GM10847 (cell line): ENCODE measurements around the gene STRA6.

Experiments used
- POLR2A ChIP-seq: IDR thresholded peaks from 2 replicates; pipeline ENCODE4 v1.6.1; 2011; ENCODE audit not compliant: insufficient read length; ENCODE audit errors: extremely low read depth

STRA6 gene

GRCh38 chr15:74217907-74218885, 15.6 kb upstream of the STRA6 start:
- TF ChIP-seq POLR2A = no peak

GRCh38 chr15:74216949-74217348, 14.4 kb upstream of the STRA6 start:
- no peak for TF ChIP-seq POLR2A

- no peak for TF ChIP-seq POLR2A
Observed at GRCh38 chr15:74215958-74216357, 13.4 kb upstream of the STRA6 start.

- no peak for TF ChIP-seq POLR2A
Observed at GRCh38 chr15:74214324-74215021, 11.9 kb upstream of the STRA6 start.

DNA sequence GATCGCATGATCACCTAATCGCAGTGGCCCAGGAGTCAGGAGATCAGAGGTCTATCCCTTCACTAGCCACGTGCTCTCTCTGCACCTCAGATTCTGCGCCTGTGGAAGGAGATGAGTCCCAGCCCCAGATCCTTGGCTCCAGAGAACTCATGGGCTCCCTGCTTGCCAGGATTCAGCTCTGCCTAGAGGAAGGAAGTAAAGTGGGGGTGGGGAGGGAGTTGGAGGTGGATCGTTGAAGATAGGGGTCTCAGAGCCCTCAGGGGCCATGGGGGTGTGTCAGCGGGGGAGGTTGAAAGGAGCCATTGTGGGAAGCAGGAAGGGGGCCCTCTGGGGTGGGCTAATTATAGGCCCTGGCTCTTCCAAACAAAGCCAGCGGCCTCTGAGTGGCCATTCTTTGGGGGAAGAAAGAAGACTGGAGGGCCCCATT, 11.3 kb upstream of the STRA6 start:
- TF ChIP-seq POLR2A = no peak

GRCh38 chr15:74212494-74212893, 9.9 kb upstream of the STRA6 start:
- no peak for TF ChIP-seq POLR2A

DNA sequence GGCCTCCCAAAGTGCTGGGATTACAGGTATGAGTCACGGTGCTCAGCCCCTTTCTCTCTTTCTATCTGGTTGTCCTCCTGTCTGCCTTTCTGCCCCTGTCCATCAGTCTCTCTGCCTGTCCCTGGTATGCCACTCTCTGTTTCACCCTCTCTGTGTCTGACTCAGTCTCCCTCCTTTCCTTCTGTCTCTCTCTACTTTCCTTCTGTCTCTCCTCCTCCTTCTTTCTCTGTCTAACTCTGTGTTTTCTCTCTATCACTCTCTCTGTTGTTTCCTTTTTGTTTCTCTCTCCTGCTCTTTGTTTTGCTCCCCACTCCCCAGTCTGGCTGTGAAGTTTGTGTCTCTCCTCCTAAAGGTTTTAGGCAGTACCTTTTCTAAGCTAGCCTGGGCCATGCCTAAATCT, 9.1 kb upstream of the STRA6 start:
- no peak for TF ChIP-seq POLR2A

- TF ChIP-seq POLR2A = no peak
Observed at GRCh38 chr15:74210729-74211128, 8.1 kb upstream of the STRA6 start.

- TF ChIP-seq POLR2A = no peak
Observed at GRCh38 chr15:74209997-74210671, 7.5 kb upstream of the STRA6 start.

GRCh38 chr15:74209560-74209958, 7.0 kb upstream of the STRA6 start:
- TF ChIP-seq POLR2A = no peak

DNA sequence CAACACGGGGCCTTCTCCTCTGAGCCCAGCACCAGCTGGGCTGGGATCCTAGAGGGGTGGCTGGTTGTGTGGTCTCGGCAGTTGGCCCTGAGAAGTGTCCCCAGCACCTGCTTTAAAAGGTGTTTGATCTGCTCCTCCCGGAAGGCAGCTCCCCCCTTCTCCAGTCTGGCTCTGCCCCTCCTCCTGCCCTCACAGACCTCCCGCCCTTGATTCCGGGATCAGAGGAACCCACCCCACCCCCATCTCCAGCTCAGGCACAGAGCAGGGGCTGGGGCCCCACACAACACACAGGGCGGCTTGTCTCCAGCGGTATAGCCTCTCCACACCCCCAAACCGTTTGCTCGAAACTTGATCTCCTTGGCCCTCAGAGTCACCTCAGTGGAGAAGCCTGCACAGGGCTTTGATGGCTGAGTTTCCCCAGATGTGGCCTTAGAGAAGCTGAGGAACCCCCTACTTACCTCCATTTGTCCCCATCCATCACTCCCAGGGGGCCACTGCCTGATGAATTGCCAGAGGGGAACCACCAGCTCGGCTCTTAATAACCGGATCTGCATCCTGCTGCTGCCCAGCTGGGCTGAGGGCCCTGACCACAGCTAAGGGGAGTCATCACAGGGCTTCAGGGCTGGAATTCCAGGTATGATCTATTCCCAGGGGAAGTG, 6.4 kb upstream of the STRA6 start:
- TF ChIP-seq POLR2A = no peak

GRCh38 chr15:74208496-74208895, 5.9 kb upstream of the STRA6 start:
- no peak for TF ChIP-seq POLR2A

- TF ChIP-seq POLR2A = no peak
Observed at GRCh38 chr15:74207652-74208440, 5.3 kb upstream of the STRA6 start.

GRCh38 chr15:74206801-74207281, 4.3 kb upstream of the STRA6 start:
- TF ChIP-seq POLR2A = no peak
